ENCODE data around the gene PPP4R2. TPM values are rescaled to one million over a fixed set of nuclear protein-coding genes. Genes with fewer than 3 reads are reported as not detected.

Gene PPP4R2
- polyA plus RNA-seq, 3 donors = 14.3 to 25.4 (median 18.7) TPM

DNA sequence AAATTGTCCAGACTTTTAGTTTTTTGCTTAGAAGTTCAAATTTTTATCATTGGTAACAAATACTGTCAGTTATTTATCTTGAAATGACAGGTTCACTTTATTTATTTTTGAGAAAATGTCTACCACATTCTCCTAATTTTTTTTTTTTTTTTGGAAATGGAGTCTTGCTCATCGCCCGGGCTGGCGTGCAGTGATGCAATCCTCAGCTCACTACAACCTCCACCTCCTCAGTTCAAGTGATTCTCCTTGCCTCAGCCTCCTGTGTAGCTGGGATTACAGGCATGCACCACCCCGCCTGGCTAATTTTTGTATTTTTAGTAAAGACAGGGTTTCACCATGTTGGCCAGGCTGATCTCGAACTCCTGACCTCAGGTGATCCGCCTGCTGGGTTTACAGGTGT, 48.8 kb downstream of the PPP4R2 start:
- H3K4me2 ChIP-seq (replicated peaks; ENCODE audit: extremely low read depth, low read length, poor library complexity, severe bottlenecking) = no peak overlapping the region
- H4K20me1 ChIP-seq (ENCODE audit: insufficient read depth, low read length) = peaks cover 95% of the 10 kb centered on the region
- H2AFZ ChIP-seq (ENCODE audit: insufficient read depth, low read depth, low read length, poor library complexity, severe bottlenecking) = no peak overlapping the region
- H3K9me3 ChIP-seq (replicated peaks in 1 of 2; ENCODE audit: control insufficient read depth in 1 of 2, insufficient read depth in 1 of 2, low read length in 2 of 2) = no peaks in the 10 kb centered on the region
- Mint-ChIP-seq H3K4me3 (peak overlapping the region in 1 of 2 donors; percentile 24), H3K36me3 (peaks cover 10 to 24% of the 10 kb centered on the region in 2 donors), H3K4me1 (peaks cover 13% of the 10 kb centered on the region), H3K9me3 (no peaks in the 10 kb centered on the region), H3K27me3 (ENCODE audit: low read depth in 3 of 3) (peaks cover 0 to 2% (median 0%) of the 10 kb centered on the region in 3 donors), H3K27ac (peak overlapping the region in 1 of 7 donors; percentile 40)
- peak in 1 of 3 donors; percentile 17 for DNase-seq
- 100% methylated on average over 2 of the region's 6 CpGs for WGBS (ENCODE audit: insufficient coverage)
- H3K36me3 ChIP-seq (replicated peaks in 1 of 2; ENCODE audit: control insufficient read depth in 1 of 2, insufficient read depth in 2 of 2, low read length in 2 of 2) = peaks cover 15 to 23% of the 10 kb centered on the region in 2 donors
- no peaks in the 10 kb centered on the region for H3K4me1 ChIP-seq (ENCODE audit: control insufficient read depth in 1 of 2, insufficient read depth in 2 of 2, low read length in 2 of 2)
- TF ChIP-seq, protein P1, sequence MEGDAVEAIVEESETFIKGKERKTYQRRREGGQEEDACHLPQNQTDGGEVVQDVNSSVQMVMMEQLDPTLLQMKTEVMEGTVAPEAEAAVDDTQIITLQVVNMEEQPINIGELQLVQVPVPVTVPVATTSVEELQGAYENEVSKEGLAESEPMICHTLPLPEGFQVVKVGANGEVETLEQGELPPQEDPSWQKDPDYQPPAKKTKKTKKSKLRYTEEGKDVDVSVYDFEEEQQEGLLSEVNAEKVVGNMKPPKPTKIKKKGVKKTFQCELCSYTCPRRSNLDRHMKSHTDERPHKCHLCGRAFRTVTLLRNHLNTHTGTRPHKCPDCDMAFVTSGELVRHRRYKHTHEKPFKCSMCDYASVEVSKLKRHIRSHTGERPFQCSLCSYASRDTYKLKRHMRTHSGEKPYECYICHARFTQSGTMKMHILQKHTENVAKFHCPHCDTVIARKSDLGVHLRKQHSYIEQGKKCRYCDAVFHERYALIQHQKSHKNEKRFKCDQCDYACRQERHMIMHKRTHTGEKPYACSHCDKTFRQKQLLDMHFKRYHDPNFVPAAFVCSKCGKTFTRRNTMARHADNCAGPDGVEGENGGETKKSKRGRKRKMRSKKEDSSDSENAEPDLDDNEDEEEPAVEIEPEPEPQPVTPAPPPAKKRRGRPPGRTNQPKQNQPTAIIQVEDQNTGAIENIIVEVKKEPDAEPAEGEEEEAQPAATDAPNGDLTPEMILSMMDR (IDR thresholded peaks at IDR 0.05) = no peak
- no peak overlapping the region for H3K9ac ChIP-seq (ENCODE audit: insufficient read depth, low read length, poor library complexity, severe bottlenecking)
- intact Hi-C loops (cut with micrococcal nuclease) = no loop called here
- H3K4me3 ChIP-seq (replicated peaks in 1 of 3; ENCODE audit: low read depth in 2 of 3, low read length in 3 of 3) = no peak overlapping the region
- no peak overlapping the region for H3K27ac ChIP-seq (ENCODE audit: low read depth in 1 of 2, low read length in 2 of 2)
- H3K79me2 ChIP-seq (ENCODE audit: insufficient read depth, low read length) = peaks cover 98% of the 10 kb centered on the region
- H3K27me3 ChIP-seq (ENCODE audit: control insufficient read depth in 2 of 2, insufficient read depth in 2 of 2, low read length in 2 of 2) = no peaks in the 10 kb centered on the region

DNA sequence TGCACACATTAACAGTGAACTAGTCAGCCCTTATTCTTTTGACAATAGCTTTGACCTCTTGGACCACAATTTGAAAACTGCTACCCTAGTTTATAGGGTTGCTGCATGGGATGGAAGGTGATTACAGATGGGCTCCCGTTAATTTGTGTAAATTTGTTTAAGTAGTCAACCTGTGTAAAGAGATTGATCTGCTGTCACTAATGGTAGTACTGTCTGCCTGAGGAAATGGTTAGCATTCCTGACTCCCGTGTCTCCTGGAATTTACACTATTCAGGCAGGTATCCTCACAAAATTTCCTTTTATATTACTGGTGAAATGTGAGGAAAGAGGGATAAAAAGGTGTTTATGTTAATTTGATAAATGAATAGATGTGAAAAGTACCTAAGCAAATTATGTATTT, 49.6 kb downstream of the PPP4R2 start:
- H4K20me1 ChIP-seq (ENCODE audit: insufficient read depth, low read length) = peaks cover 87% of the 10 kb centered on the region
- H3K27me3 ChIP-seq (ENCODE audit: control insufficient read depth in 2 of 2, insufficient read depth in 2 of 2, low read length in 2 of 2) = no peaks in the 10 kb centered on the region
- H3K4me2 ChIP-seq (replicated peaks; ENCODE audit: extremely low read depth, low read length, poor library complexity, severe bottlenecking) = no peak overlapping the region
- H3K36me3 ChIP-seq (replicated peaks in 1 of 2; ENCODE audit: control insufficient read depth in 1 of 2, insufficient read depth in 2 of 2, low read length in 2 of 2) = peaks cover 17 to 29% of the 10 kb centered on the region in 2 donors
- H3K9me3 ChIP-seq (replicated peaks in 1 of 2; ENCODE audit: control insufficient read depth in 1 of 2, insufficient read depth in 1 of 2, low read length in 2 of 2) = no peaks in the 10 kb centered on the region
- peaks cover 98% of the 10 kb centered on the region for H3K79me2 ChIP-seq (ENCODE audit: insufficient read depth, low read length)
- peaks cover 12 to 32% of the 10 kb centered on the region in 2 donors for H3K36me3 Mint-ChIP-seq
- no peaks in the 10 kb centered on the region for H3K4me1 ChIP-seq (ENCODE audit: control insufficient read depth in 1 of 2, insufficient read depth in 2 of 2, low read length in 2 of 2)
- no peak overlapping the region for H3K4me3 Mint-ChIP-seq
- H3K9ac ChIP-seq (ENCODE audit: insufficient read depth, low read length, poor library complexity, severe bottlenecking) = no peak overlapping the region
- no peak overlapping the region for H2AFZ ChIP-seq (ENCODE audit: insufficient read depth, low read depth, low read length, poor library complexity, severe bottlenecking)
- no peak overlapping the region for H3K27ac Mint-ChIP-seq
- peaks cover 12% of the 10 kb centered on the region for H3K4me1 Mint-ChIP-seq
- TF ChIP-seq, protein P1 (IDR thresholded peaks at IDR 0.05) = no peak
- WGBS (ENCODE audit: insufficient coverage) = no CpG with 5 or more reads among the region's 2 CpGs
- intact Hi-C loops (cut with micrococcal nuclease) = no loop called here
- H3K4me3 ChIP-seq (replicated peaks in 1 of 3; ENCODE audit: low read depth in 2 of 3, low read length in 3 of 3) = no peak overlapping the region
- no peak overlapping the region for H3K27ac ChIP-seq (ENCODE audit: low read depth in 1 of 2, low read length in 2 of 2)
- no peaks in the 10 kb centered on the region for H3K9me3 Mint-ChIP-seq
- DNase-seq = no peak
- peaks cover 0 to 2% (median 0%) of the 10 kb centered on the region in 3 donors for H3K27me3 Mint-ChIP-seq (ENCODE audit: low read depth in 3 of 3)

All from CD14-positive monocyte (primary cell).